ENCODE measurements around the gene LARGE1. TPM values are rescaled to one million over a fixed set of nuclear protein-coding genes. Genes with fewer than 3 reads are reported as not detected.

Gene LARGE1
- total and polyA plus RNA-seq, 2 of the 8 experiments (the other 6 are each of a cell fraction or from before 2014, with no cell fraction given) = 43.7 to 83.0 TPM

DNA sequence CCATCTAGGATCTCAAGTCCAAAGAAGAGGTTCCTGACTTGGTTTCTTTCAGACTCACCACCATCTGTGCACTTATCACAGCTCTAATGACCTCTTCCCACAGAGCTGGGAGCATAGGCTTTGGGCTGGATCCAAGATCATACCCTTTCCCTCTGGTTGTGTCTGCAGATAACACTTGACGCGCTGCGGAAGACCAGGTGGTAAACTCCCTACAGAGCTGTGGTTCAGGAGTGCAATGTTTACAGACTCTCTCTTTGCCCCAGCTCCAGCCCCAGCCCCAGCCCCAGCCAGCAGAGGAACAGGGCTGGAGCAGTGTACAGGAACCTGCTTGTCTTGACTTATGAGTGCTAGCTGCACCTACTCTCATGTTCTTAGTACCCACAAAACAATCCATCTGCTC, 587.7 kb downstream of the LARGE1 start:
- no peaks in the 10 kb centered on the region for H3K79me2 ChIP-seq (ENCODE audit: control insufficient read depth in 1 of 2, insufficient read depth in 2 of 2, low read length in 2 of 2)
- H3K27me3 ChIP-seq (replicated peaks in 1 of 4; ENCODE audit: control insufficient read depth in 3 of 4, extremely low read depth in 1 of 4, insufficient read depth in 3 of 4, low read length in 3 of 4) = no peaks in the 10 kb centered on the region
- no peak overlapping the region for H2BK15ac ChIP-seq (ENCODE audit: low read length)
- no peak overlapping the region for H2BK20ac ChIP-seq (ENCODE audit: low read length)
- no peak overlapping the region for H3K9ac ChIP-seq (replicated peaks in 1 of 4; ENCODE audit: extremely low read depth in 1 of 4, low read depth in 3 of 4, low read length in 3 of 4)
- POLR2A ChIA-PET (ENCODE audit: partially characterized antibody) = no interaction called here
- H2BK120ac ChIP-seq (replicated peaks; ENCODE audit: low read depth, low read length) = no peak overlapping the region
- no peak overlapping the region for H2AK5ac ChIP-seq (ENCODE audit: low read depth, low read length)
- FAIRE-seq (no peak), DNase-seq (ENCODE audit: low read depth in 1 of 2, low spot score in 2 of 2) (no peak)
- H3K23ac ChIP-seq (ENCODE audit: insufficient read length) = no peak overlapping the region
- H3K9me3 ChIP-seq (ENCODE audit: insufficient read depth in 2 of 2, low read depth in 1 of 2, low read length in 1 of 2) = no peaks in the 10 kb centered on the region
- H2BK5ac ChIP-seq (ENCODE audit: low read depth, low read length) = no peak overlapping the region
- H3K56ac ChIP-seq (replicated peaks; ENCODE audit: insufficient read length, low read depth, low read length) = no peak overlapping the region
- H4K20me1 ChIP-seq (replicated peaks in 1 of 2; ENCODE audit: control insufficient read depth in 1 of 2, insufficient read depth in 2 of 2, low read length in 2 of 2) = peaks cover 0 to 6% of the 10 kb centered on the region in 2 experiments
- H3K4me1 ChIP-seq (replicated peaks in 1 of 4; ENCODE audit: control insufficient read depth in 3 of 4, insufficient read depth in 4 of 4, low read length in 3 of 4) = peaks cover 0 to 6% (median 1%) of the 10 kb centered on the region in 4 experiments; a peak in 3 of 7 replicates
- no peak overlapping the region for H3K4ac ChIP-seq (replicated peaks; ENCODE audit: insufficient read length, low read depth, low read length)
- no peaks in the 10 kb centered on the region; the same call in 1 of the 2 replicates for H3K79me1 ChIP-seq (ENCODE audit: low read depth, low read length)
- H3K4me2 ChIP-seq (ENCODE audit: insufficient read depth in 1 of 2, low read depth in 2 of 2, low read length in 2 of 2) = no peak overlapping the region
- CTCF ChIA-PET (ENCODE audit: partially characterized antibody) = interaction anchor here (0.6 to 2.7 kb wide), 10 partner anchors 9 to 691 kb away, joined by 3 to 10 read pairs (median 3); no protein-coding TSS in a partner anchor
- H3K27ac ChIP-seq (ENCODE audit: low read depth, low read length) = no peak overlapping the region
- no peak overlapping the region for H4K91ac ChIP-seq (replicated peaks; ENCODE audit: insufficient read length, low read length)
- no peak overlapping the region for H3K4me3 ChIP-seq (ENCODE audit: extremely low read depth in 1 of 4, insufficient read depth in 2 of 4, low read depth in 3 of 4, low read length in 4 of 4)
- no peak overlapping the region for H4K8ac ChIP-seq (ENCODE audit: extremely low read depth, insufficient read depth, low read length)
- H3K14ac ChIP-seq (ENCODE audit: insufficient read length) = no peak overlapping the region
- no peak overlapping the region for H3K18ac ChIP-seq (ENCODE audit: extremely low read depth, low read length)
- H3K36me3 ChIP-seq (ENCODE audit: control insufficient read depth in 2 of 4, insufficient read depth in 4 of 4, low read length in 3 of 4) = peaks cover 0 to 10% (median under 1%) of the 10 kb centered on the region in 4 experiments; a peak in 5 of 8 replicates
- H4K5ac ChIP-seq (ENCODE audit: insufficient read length, low read depth, low read length) = no peak overlapping the region
- H2BK12ac ChIP-seq (ENCODE audit: low read depth, low read length) = no peak overlapping the region
- H3K23me2 ChIP-seq (ENCODE audit: low read depth, low read length) = no peaks in the 10 kb centered on the region
- 97% methylated on average over 3 of the region's 3 CpGs; no CpG with 5 or more reads in 1 of the 2 experiments for WGBS, 2 experiments (ENCODE audit: extremely low coverage in 1 of 2, insufficient coverage in 1 of 2, insufficient read length in 1 of 2, insufficient replicate concordance in 2 of 2, low coverage in 1 of 2, low lambda C conversion rate in 2 of 2, missing lambda C conversion rate in 1 of 2)
- H2AFZ ChIP-seq (ENCODE audit: low read length) = no peak overlapping the region
- TF ChIP-seq SRF (IDR thresholded peaks at IDR 0.05; ENCODE audit: low read depth, low read length) (no peak), POLR2A (IDR thresholded peaks at IDR 0.05; ENCODE audit: control extremely low read depth in 1 of 2, low read depth in 2 of 2, low read length in 2 of 2) (no peak), PHF8 (conservative IDR thresholded peaks at IDR 0.05; ENCODE audit: low read depth, low read length) (no peak), RBBP5 (IDR thresholded peaks at IDR 0.05; ENCODE audit: borderline replicate concordance, low read depth, low read length) (no peak), CEBPB (IDR thresholded peaks at IDR 0.05; ENCODE audit: low read depth, low read length) (no peak), TCF12 (IDR thresholded peaks at IDR 0.05; ENCODE audit: low read depth, low read length) (no peak)
- TF ChIP-seq, protein P1, sequence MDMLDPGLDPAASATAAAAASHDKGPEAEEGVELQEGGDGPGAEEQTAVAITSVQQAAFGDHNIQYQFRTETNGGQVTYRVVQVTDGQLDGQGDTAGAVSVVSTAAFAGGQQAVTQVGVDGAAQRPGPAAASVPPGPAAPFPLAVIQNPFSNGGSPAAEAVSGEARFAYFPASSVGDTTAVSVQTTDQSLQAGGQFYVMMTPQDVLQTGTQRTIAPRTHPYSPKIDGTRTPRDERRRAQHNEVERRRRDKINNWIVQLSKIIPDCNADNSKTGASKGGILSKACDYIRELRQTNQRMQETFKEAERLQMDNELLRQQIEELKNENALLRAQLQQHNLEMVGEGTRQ (IDR thresholded peaks at IDR 0.05; ENCODE audit: low read length) = no peak
- TF ChIP-seq, protein P2, sequence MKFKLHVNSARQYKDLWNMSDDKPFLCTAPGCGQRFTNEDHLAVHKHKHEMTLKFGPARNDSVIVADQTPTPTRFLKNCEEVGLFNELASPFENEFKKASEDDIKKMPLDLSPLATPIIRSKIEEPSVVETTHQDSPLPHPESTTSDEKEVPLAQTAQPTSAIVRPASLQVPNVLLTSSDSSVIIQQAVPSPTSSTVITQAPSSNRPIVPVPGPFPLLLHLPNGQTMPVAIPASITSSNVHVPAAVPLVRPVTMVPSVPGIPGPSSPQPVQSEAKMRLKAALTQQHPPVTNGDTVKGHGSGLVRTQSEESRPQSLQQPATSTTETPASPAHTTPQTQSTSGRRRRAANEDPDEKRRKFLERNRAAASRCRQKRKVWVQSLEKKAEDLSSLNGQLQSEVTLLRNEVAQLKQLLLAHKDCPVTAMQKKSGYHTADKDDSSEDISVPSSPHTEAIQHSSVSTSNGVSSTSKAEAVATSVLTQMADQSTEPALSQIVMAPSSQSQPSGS (IDR thresholded peaks at IDR 0.05; ENCODE audit: low read length) = no peak
- TF ChIP-seq, protein P3, sequence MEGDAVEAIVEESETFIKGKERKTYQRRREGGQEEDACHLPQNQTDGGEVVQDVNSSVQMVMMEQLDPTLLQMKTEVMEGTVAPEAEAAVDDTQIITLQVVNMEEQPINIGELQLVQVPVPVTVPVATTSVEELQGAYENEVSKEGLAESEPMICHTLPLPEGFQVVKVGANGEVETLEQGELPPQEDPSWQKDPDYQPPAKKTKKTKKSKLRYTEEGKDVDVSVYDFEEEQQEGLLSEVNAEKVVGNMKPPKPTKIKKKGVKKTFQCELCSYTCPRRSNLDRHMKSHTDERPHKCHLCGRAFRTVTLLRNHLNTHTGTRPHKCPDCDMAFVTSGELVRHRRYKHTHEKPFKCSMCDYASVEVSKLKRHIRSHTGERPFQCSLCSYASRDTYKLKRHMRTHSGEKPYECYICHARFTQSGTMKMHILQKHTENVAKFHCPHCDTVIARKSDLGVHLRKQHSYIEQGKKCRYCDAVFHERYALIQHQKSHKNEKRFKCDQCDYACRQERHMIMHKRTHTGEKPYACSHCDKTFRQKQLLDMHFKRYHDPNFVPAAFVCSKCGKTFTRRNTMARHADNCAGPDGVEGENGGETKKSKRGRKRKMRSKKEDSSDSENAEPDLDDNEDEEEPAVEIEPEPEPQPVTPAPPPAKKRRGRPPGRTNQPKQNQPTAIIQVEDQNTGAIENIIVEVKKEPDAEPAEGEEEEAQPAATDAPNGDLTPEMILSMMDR (IDR thresholded peaks at IDR 0.05; ENCODE audit: control extremely low read depth in 1 of 3, insufficient read depth in 1 of 3, low read depth in 1 of 3, low read length in 3 of 3) = no peak
